Fibroblast of villous mesenchyme (primary cell): ENCODE data around the gene TMEM39A. TPM values are rescaled to one million over a fixed set of nuclear protein-coding genes. Genes with fewer than 3 reads are reported as not detected.

Experiments
- DNase-seq: peaks from one replicate; pipeline ENCODE4 v3.0.0-alpha.2; 2010; ENCODE audit warnings: low read depth
- H3K4me3 ChIP-seq: 2 replicates; pipeline ENCODE4 v1.5.1; 2011; ENCODE audit warnings: low read depth, mild to moderate bottlenecking, low read length
- CTCF ChIP-seq: IDR thresholded peaks from 2 replicates; pipeline ENCODE4 v1.5.1; 2012; ENCODE audit warnings: low read depth, mild to moderate bottlenecking, low read length; ENCODE audit not compliant: insufficient read depth
- total RNA-seq: library from RNA; depleted of rRNA; stranded (reverse); fragments of >200 nt; gene quantifications from 2 replicates; pipeline ENCODE4 v1.2.3, GENCODE V29; 2012

Gene TMEM39A
- total RNA-seq, 1 donor = 88.5 TPM

GRCh38 chr3:119490153-119490552 is 26.7 kb upstream of the TMEM39A start:
- TF ChIP-seq CTCF = no peak
- DNase-seq = no peak
- H3K4me3 ChIP-seq = no peak overlapping the region

DNA sequence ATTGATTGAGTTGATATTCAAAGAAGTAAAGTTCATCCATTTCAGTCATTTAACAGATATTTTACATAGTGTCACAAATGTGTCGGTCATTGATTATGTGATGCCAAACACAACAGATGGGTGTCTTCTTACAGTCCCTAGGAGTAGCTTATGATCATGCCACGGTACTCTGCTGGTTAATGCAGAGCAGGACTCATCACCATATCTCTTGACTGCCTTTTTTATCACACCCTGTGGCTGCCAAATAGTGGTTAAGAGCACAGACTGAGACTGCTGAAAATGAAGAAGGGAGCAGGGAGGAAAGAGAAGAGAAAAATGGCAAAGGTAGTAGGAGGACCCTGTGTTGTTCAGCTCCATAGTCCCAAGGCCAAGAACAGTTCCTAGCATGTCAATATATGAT is 22.1 kb upstream of the TMEM39A start:
- no peak for DNase-seq
- H3K4me3 ChIP-seq = no peak overlapping the region
- TF ChIP-seq CTCF = no peak

GRCh38 chr3:119483101-119483500 is 19.7 kb upstream of the TMEM39A start:
- no peak overlapping the region for H3K4me3 ChIP-seq
- TF ChIP-seq CTCF = no peak
- DNase-seq = no peak

DNA sequence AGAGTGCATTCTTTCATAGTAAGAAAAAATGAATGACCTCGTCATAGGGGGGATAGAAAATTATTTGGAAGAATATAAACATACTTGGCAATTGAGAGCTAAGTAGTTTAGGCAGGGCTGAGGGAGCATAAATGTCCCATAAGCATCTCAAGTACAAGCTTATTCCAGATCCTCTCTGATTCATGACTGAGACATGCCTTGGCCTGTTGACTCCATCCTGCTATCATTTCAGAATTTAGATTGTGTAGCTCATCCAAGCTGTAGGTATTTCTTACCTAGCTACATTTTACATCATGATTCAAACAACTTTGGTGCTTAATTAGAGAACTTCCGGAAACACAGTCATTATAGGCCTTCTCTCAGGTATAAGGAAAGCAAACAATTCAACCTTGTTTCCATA is 17.7 kb upstream of the TMEM39A start:
- no peak for DNase-seq
- no peak overlapping the region for H3K4me3 ChIP-seq
- TF ChIP-seq CTCF = no peak

- no peak overlapping the region for H3K4me3 ChIP-seq
- no peak for DNase-seq
- TF ChIP-seq CTCF = no peak
Measured at GRCh38 chr3:119470866-119471265, 7.5 kb upstream of the TMEM39A start.

DNA sequence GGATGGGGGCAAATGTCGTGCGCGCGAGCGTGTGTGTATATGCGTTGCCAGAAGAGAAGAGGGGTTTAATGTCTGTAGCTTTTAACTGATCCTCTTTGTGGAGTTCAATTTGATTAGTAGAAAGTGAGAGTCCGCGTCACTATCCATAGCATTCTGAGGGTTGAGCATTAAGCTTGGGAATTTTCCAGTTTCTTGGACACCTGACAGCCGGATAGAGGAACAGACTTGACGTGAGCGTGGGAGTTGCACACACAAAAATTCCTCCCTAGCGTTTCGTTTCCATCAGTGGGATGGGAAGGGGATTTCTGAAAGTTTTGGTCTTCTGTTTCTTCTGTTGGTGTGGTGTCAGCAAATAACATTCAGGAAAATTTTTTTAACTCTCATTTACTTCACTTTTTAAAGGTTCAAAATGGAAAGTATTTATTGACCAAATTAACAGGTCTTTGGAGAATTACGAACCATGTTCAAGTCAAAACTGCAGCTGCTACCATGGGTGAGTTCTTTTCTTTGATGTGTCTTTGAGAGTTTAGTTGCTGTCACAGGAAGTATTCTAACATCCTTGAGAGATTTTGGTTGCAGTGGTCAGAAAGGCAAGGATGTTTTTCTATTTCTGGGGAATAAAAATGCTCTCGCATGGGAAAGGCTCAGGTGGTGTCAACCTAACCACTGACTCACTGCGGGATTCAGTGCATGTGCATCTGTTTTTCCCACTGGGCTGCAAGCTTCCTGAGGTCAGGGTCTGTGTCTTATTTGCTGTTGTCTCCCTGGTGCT is 6.2 kb upstream of the TMEM39A start:
- DNase-seq = peak; percentile 62
- no peak for TF ChIP-seq CTCF
- H3K4me3 ChIP-seq = peak overlapping the region; percentile 93

DNA sequence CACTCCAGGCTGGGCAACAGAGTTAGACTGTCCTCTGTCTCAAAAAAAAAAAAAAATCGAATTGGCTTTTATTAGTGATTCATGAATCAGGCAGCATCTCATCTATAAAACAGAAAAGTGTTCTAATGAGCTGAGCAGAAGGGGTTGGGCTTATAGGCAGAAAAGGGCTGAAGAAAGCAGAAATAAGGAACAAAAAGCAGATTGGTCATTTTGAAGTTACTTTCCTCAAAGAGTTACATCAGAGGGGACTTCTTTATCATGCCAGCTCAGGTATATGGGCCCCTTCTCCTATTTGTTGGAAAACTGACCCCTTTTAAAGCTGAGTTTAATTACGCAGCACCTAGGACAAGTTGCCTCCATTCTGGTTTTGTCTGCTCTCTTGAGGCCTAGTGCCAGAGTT is 4.6 kb upstream of the TMEM39A start:
- H3K4me3 ChIP-seq = peak overlapping the region; percentile 93
- TF ChIP-seq CTCF = no peak
- no peak for DNase-seq
